RPMI7951 (cell line): ENCODE results near the gene TSC2. TPM values are rescaled to one million over a fixed set of nuclear protein-coding genes. Genes with fewer than 3 reads are reported as not detected.

Experiments
- DNase-seq: peaks from one replicate; pipeline ENCODE4 v3.0.0-alpha.2; 2012; ENCODE audit warnings: low read depth
- total RNA-seq: library from RNA; depleted of rRNA; stranded (reverse); fragments of >200 nt; shearing (Covaris generic); gene quantifications from 2 replicates; pipeline ENCODE4 v1.2.3, GENCODE V29; 2014

The TSC2 gene
- total RNA-seq, 1 experiment from 2014 or later = 19.0 TPM

- no peak for DNase-seq
These were observed 23.0 kb downstream of the TSC2 start for GRCh38 chr16:2070576-2071453.

GRCh38 chr16:2071454-2072202 lies 23.8 kb downstream of the TSC2 start:
- no peak for DNase-seq

- no peak for DNase-seq
These were observed 25.1 kb downstream of the TSC2 start for GRCh38 chr16:2072926-2073325.

GRCh38 chr16:2074071-2074470 lies 26.3 kb downstream of the TSC2 start:
- no peak for DNase-seq

- DNase-seq = no peak
These were observed 27.8 kb downstream of the TSC2 start for GRCh38 chr16:2075631-2076030.

GRCh38 chr16:2076072-2076865 lies 28.5 kb downstream of the TSC2 start:
- no peak for DNase-seq

GRCh38 chr16:2077016-2077415 lies 29.2 kb downstream of the TSC2 start:
- no peak for DNase-seq

GRCh38 chr16:2077696-2078095 lies 29.9 kb downstream of the TSC2 start:
- DNase-seq = no peak

GRCh38 chr16:2078096-2078495 lies 30.3 kb downstream of the TSC2 start:
- DNase-seq = no peak

- DNase-seq = no peak
These were observed 30.9 kb downstream of the TSC2 start for GRCh38 chr16:2078691-2079090.

- DNase-seq = no peak
These were observed 31.6 kb downstream of the TSC2 start for GRCh38 chr16:2079311-2079800.

GRCh38 chr16:2079991-2080390 lies 32.2 kb downstream of the TSC2 start:
- no peak for DNase-seq

GRCh38 chr16:2081201-2082084 lies 33.7 kb downstream of the TSC2 start:
- DNase-seq = no peak

- DNase-seq = no peak
These were observed 34.6 kb downstream of the TSC2 start for GRCh38 chr16:2082171-2082982.

GRCh38 chr16:2082983-2083364 lies 35.2 kb downstream of the TSC2 start:
- DNase-seq = no peak

GRCh38 chr16:2083409-2083808 lies 35.6 kb downstream of the TSC2 start:
- no peak for DNase-seq

- no peak for DNase-seq
These were observed 36.3 kb downstream of the TSC2 start for GRCh38 chr16:2083876-2084780.

- no peak for DNase-seq
These were observed 37.3 kb downstream of the TSC2 start for GRCh38 chr16:2084895-2085625.
